IgD-negative memory B cell (primary cell): ENCODE results near the gene IFNGR1. TPM values are rescaled to one million over a fixed set of nuclear protein-coding genes. Genes with fewer than 3 reads are reported as not detected.
A peak's percentile ranks its signal among the peaks of the same experiment; 100 is the strongest.

Experiments used
- H3K27ac Mint-ChIP-seq, 3 donors: one replicate each; pipeline ENCODE4 v1.8.0; 2020 to 2022; ENCODE audit warnings: mild to moderate bottlenecking in 3 of 3, mixed read lengths in 3 of 3, moderate library complexity in 1 of 3
- H3K27me3 Mint-ChIP-seq: one replicate; pipeline ENCODE4 v1.8.0; 2021; ENCODE audit warnings: mixed read lengths
- H3K36me3 Mint-ChIP-seq: one replicate; pipeline ENCODE4 v1.8.0; 2020; ENCODE audit warnings: mild to moderate bottlenecking, mixed read lengths
- H3K4me1 Mint-ChIP-seq, 3 donors: one replicate each; pipeline ENCODE4 v1.8.0; 2020 to 2022; ENCODE audit warnings: mixed read lengths in 3 of 3, mild to moderate bottlenecking in 1 of 3
- H3K4me3 Mint-ChIP-seq, 4 donors: one replicate each; pipeline ENCODE4 v1.8.0; 2020 to 2022; ENCODE audit warnings: mild to moderate bottlenecking in 4 of 4, mixed read lengths in 4 of 4, moderate library complexity in 3 of 4
- H3K9me3 Mint-ChIP-seq, 3 donors: one replicate each; pipeline ENCODE4 v1.8.0; 2020 to 2021; ENCODE audit warnings: mixed read lengths in 3 of 3, mild to moderate bottlenecking in 1 of 3
- polyA plus RNA-seq: library from polyadenylated mRNA; unstranded; fragments of 300-500 nt; fragmentation: Illumina TruSeq; gene quantifications from one replicate; pipeline ENCODE4 v1.2.3, GENCODE V29; 2021

The IFNGR1 gene
- polyA plus RNA-seq, 1 donor from 2014 or later = 38.1 TPM

- H3K9me3 Mint-ChIP-seq = peaks cover 0 to 8% (median 2%) of the 10 kb centered on the region in 3 donors
- H3K27ac Mint-ChIP-seq = no peak overlapping the region
- no peak overlapping the region for H3K4me3 Mint-ChIP-seq
- H3K4me1 Mint-ChIP-seq = peaks cover 1 to 9% (median 2%) of the 10 kb centered on the region in 3 donors
- H3K36me3 Mint-ChIP-seq = no peaks in the 10 kb centered on the region
- no peaks in the 10 kb centered on the region for H3K27me3 Mint-ChIP-seq
Measured at GRCh38 chr6:137149035-137149393, 70.2 kb downstream of the IFNGR1 start.

- Mint-ChIP-seq H3K36me3 (no peaks in the 10 kb centered on the region), H3K4me3 (no peak overlapping the region), H3K27me3 (no peaks in the 10 kb centered on the region), H3K4me1 (peaks cover 1 to 9% (median 2%) of the 10 kb centered on the region in 3 donors), H3K27ac (peak overlapping the region in 1 of 3 donors; percentile 12), H3K9me3 (peaks cover 0 to 8% (median 2%) of the 10 kb centered on the region in 3 donors)
Measured at GRCh38 chr6:137148306-137149034, 70.7 kb downstream of the IFNGR1 start.

Other genes with a start within 250 kb of the IFNGR1 start
- not detected for gene IL20RA, start 174.4 kb downstream of the IFNGR1 start, polyA plus RNA-seq
- not detected for gene IL22RA2, start 45.7 kb downstream of the IFNGR1 start, polyA plus RNA-seq